ENCODE measurements around the gene LST1.

Gene LST1

GRCh38 chr6:31560697-31561058 is 25.4 kb upstream of the LST1 start:
- DNase-seq, result no peak

GRCh38 chr6:31567531-31568370 is 18.3 kb upstream of the LST1 start:
- no peak for DNase-seq

- no peak for DNase-seq
Observed at GRCh38 chr6:31568537-31568961, 17.5 kb upstream of the LST1 start.

- DNase-seq, result no peak
Observed at GRCh38 chr6:31569861-31570536, 16.1 kb upstream of the LST1 start.

GRCh38 chr6:31572041-31572911 is 13.8 kb upstream of the LST1 start, which contains the start of gene LTA:
Gene LTA, plus strand, starts transcription at chr6:31572289. Its CDS starts 454 bp downstream, at chr6:31572743.
- no peak for DNase-seq

- DNase-seq, result no peak
Observed at GRCh38 chr6:31573239-31574105, 12.6 kb upstream of the LST1 start.

- DNase-seq, result no peak
Observed at GRCh38 chr6:31574106-31575061, 11.7 kb upstream of the LST1 start.

GRCh38 chr6:31575335-31575901 is 10.7 kb upstream of the LST1 start, which contains the start of gene TNF:
Gene TNF, plus strand, starts transcription at chr6:31575565. Its CDS starts 177 bp downstream, at chr6:31575742.
- no peak for DNase-seq

GRCh38 chr6:31575952-31576685 is 10.0 kb upstream of the LST1 start:
- no peak for DNase-seq

- no peak for DNase-seq
Observed at GRCh38 chr6:31576897-31577578, 9.0 kb upstream of the LST1 start.

- no peak for DNase-seq
Observed at GRCh38 chr6:31577579-31577966, 8.5 kb upstream of the LST1 start.

GRCh38 chr6:31578184-31579118 is 7.6 kb upstream of the LST1 start:
- no peak for DNase-seq

GRCh38 chr6:31579119-31579505 is 7.0 kb upstream of the LST1 start:
- DNase-seq, result no peak

- DNase-seq, result no peak
Observed at GRCh38 chr6:31579546-31580437, 6.3 kb upstream of the LST1 start.

GRCh38 chr6:31580438-31580740 is 5.7 kb upstream of the LST1 start:
- DNase-seq, result no peak

GRCh38 chr6:31580807-31581433 is 5.2 kb upstream of the LST1 start:
- peak; percentile 69 for DNase-seq

Data from NCI-H1048 (cell line).